GM19468 (cell line): Measurements from ENCODE around the gene ZNF750.
A peak's percentile ranks its signal among the peaks of the same experiment; 100 is the strongest.

Source experiments
- ATAC-seq: cut with Tn5 transposase; IDR thresholded peaks from one replicate; pipeline ENCODE4 v1.9.1; 2021; ENCODE audit warnings: mild to moderate bottlenecking, moderate library complexity, moderate number of reproducible peaks; ENCODE audit not compliant: unreplicated experiment; ENCODE audit errors: extremely low read depth

The ZNF750 gene

DNA sequence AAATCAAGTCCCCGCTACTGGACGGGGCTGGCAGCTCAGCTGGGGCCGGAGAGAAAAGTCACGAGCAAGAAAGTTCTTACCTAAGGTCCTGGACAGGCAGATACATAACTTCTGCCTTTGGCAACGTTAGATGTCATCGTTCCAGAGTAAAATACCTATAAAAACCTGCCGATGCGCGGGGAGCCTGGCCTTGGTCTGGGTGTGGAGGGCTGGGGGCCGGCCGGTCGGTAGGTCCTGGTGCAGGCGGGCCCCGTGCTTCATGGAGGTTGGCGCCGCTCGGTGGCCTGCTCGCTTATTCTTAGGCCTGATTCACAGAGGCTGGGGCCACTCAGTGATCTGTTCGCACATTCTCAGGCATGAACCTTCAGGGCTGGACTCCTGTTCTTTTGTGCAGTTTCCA lies 33.7 kb upstream of the ZNF750 start:
- ATAC-seq: no peak

DNA sequence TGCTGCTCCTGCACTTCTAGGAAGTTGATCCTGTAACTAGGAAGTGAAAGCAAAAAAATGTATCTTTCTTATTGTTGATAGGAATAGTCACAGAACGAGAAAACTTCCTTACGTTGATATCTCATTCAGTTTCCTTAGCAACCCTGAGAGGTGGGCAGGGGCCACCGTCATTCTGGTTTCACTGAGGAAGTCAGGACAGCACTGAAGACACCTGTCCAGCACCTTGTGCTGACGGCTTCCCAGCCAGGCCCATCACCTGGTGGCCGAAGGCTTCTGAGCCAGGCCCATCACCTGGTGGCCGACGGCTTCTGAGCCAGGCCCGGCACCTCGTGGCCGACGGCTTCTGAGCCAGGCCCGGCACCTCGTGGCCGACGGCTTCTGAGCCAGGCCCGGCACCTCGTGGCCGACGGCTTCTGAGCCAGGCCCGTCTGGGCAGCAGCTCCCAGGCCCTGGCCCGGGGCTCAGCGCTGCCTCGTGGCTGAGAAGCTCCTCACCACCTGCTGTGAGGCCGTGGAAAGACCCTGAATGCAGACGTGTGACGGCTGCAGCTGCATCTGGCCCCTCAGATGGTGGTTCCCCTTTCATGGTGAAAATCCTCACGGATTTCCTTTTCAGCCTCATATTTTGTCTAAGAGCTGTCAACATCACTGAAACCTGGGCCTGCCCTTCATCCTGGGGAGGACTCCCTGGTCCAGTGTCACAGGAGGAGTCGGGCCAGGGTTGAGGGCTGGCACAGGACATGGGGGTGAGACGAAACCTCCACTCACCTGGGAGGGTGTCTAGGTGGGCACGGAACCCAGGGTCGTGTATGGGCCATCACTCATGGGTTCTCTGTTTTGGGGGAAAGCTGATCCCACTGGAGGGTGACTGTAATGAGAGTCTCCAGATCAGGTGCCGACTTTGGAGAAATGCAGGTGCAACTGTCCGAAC lies 33.0 kb upstream of the ZNF750 start:
- no peak for ATAC-seq

DNA sequence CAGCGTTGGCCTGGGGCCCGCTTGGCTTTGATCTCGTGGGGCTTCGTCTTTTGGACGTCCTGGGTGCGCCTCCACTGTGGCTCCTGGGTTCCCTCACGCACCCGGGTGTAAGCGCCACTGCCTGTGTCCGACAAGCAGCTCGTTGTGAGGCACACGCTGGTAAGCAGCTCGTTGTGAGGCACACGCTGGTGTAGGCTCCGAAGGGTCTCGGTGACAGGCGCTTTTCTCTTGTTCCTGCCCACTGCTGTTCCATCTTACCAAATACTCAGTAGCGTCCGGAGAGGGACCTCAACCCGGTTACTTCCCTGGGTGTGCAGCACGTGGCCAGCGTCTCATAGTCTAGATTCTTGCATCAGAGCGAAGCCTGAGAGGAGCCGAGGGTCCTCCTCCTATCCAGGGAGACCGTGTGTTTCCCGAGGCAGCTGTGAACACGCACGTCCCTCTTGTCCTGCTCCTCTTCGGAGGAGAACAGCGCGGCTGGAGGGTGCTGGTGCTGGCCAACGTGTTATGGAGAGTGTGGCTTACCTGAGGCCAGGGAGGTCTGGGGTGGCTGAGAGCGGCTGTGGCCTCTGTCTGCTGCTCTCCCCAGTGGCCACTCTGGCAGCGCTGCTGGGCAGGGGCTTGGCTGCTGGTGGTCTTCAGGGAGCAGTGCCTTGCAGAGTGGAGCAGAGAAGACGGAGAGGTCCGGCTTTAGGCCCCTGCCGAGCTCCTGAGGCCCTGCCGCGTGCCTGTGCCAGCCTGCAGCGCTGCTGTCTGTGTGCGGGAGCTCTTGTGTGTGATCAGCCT lies 32.1 kb upstream of the ZNF750 start:
- no peak for ATAC-seq

DNA sequence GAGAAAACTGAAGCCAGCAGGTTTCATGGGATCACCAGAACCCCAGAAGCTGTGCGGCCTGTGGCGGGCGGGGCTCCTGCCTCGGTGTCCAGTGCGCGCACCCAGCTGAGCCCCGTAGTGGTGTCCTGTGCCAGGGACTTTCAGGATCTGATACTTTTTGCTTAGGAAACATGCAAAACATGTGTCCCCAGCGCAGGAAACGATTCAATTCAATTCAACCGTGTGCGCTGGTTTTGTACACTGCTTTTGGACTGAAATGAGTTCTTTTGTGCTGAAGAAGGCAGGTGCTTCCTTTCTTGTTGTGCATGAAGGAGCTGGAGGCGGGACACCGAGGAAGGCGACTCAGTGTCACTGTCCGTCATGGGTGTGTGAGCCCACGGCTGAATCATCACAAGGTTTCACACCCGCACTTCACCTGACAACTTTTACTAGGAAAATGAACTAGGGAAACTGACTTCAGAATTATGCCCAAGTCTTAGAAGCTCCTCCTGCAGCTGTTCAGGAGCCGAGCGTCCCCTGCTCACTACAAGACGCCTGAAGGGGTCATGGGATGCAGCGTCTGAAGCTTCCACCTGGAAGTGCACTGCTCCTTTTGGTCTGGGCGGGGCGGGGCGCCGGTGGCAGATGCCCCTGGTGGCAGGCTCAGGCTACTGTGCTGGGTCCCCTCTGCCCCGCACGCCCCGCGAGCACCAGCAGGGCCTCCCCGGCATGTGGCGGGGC lies 31.4 kb upstream of the ZNF750 start:
- peak; percentile 65 for ATAC-seq

DNA sequence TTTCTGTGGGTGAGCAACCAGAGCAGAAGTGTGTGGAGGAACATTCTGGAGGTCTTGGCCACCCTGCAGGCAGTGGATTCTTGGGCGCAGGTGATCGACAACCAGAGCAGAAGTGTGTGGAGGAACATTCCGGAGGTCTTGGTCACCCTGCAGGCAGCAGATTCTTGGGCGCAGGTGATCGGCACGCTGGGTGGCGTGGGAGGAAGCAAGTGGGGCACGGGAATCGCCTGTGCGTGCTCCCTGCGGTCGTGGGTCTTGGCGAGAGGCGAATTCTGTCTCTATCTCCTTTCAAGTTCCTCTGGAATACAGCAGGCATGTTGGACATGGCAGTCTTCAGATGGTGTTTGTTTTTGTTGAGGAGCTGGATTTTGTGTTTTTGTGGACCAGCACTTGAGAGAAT lies 30.7 kb upstream of the ZNF750 start:
- no peak for ATAC-seq

DNA sequence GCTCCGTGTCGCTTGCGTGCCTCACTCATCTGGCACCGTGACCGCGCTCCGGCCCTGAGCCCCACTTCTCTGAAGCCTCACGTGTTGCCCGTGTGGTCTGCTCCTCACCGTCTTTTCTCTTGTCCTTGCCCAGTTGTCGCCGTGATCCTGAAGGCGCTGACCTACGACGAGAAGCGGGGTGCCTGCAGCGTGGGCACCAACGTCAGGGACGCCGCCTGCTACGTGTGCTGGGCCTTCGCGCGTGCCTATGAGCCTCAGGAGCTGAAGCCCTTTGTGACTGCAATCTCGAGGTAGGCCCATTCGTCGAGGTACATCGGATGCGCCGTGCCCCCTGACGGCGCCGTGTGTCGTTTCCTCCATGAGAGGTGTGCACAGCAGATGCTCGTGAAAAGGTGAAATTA lies 30.3 kb upstream of the ZNF750 start:
- no peak for ATAC-seq

DNA sequence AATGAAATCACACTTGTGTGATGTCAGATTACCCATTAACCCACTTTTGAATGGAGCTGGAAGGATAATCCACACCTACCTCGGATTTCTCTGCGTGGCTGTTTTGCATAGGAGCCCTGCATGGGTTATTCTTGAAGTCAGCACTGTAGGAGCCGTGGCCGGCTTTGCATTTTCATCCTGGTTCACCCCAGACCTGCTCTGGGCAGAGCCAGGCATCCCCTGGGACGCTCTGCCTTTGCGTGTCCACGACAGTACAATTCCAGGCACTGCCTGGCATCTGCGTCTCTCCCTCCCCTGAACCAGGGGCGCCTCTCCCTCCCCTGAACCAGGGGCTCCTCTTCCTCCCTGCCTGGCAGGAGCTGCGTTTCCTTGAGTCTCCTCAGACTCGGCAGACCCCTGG lies 29.7 kb upstream of the ZNF750 start:
- ATAC-seq: no peak

DNA sequence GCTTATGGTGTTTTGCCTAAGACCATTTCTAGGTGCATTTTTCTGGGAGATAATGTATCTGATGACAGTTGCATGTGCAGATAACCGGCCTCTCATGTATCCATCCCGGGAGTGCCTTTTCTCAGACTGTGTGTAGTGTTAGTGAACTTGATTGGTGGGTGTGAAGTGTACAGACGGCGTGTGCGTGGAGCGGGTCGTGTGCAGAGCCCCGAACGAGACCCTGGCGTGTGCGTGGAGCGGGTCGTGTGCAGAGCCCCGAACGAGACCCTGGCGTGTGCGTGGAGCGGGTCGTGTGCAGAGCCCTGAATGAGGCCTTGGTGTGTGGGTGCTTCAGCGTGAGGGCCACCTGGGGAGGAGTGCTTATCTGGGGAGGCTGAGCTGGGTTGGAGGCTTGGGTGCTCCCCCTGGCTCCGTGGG lies 28.9 kb upstream of the ZNF750 start:
- no peak for ATAC-seq

DNA sequence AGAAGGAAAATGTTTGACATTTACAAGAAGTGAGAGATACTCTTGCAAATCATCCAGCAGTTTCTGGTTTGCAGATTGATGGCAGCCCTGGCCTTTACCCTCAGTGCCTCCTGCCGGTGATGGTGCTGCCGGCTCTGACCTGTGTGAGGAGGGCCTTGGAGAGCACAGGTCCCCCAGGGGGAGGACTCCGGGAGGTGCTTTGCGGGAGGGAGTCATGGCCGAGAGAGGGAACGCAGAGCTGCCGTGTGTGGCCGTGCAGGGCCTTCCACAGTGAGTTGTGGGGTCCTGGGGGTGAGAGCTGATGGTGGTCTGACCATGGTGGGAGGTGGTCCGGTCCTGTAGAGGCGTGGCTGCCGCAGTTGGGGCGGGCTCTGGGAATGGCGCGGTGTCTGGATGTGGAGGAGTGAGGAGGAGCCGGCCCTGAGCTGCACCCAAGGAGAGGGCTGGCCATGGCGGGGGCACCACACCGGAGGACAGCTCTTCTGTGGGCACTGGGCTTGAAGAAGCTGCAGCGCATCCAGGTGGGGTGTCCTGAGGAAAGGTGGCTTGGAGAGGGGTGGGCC lies 28.0 kb upstream of the ZNF750 start:
- no peak for ATAC-seq

DNA sequence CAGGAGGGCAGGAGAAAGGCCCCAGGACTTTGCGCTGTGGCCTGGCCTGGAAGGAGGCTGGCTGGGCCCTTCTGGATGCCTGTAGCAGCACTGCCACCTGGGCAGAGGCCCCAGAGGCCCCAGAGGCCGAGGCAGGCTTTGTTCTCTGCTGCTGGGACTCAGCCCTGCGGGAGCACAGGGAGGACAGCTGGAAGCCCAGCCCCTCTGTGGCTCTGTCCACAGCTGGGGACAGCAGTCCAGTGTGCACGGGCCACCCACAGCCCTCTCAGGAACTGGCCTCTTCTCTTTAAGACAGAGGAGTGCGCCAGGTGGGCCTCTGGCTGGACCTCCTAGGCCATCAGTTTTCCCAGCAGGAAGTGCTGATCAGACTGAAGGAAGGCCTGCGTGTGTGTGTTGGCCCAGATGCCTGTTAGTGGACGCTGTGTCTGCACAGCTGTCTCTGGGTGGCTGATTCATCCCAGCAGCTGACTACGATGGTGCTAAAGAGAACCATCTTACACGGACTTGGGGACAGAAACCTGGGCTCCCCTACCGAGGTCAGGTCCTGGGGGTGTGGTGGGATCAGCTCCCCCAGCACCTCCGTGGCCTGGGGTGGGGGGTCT lies 26.9 kb upstream of the ZNF750 start:
- no peak for ATAC-seq

DNA sequence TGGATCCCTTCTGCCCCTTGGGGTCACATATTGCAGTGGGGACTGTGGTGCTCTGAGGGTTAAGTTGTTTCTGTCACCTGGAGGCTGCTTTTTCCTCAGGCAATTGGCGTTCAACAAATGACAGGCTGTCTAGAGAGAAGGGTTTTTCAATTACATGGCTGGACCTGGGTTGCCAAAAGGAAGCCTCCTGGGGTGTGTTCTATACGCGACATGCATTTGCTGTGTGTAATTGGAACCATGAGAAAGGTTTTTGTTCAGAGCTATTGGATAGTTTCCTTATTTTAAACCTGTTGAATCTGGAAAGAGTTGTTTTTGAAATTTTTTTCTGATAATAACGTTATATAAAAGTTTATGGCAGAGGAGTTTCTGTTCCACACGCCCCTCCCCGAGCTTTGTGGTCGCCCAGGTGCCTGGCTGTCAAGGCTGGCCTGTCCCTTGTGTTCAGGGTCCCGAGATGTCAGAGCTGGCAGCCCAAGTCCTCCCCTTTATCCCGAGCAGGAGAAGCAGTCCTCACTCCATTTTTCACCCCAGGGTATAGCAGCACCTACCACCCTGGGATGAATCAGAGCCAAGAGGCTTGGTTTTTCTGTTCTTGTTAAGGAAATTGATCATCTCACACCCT lies 26.1 kb upstream of the ZNF750 start:
- no peak for ATAC-seq

DNA sequence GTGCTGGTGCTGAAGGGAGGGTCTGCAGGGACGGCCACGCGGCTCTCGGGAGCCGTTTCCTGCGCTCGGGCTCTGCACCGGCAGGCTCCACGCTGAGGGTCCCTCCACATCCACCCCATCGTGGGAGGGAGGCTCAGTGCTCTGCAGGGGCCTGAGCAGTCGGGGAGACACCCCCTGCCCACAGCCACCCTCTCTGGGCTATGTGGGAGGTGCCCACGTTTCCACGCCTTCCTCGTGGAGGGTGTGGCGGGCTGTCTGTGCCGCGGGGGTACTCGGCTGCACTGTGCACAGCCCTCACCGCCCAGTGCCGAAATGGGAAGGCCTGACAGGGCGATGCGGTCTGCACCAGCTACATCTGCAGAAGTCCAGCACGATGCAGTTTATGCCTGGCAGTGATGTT lies 25.5 kb upstream of the ZNF750 start:
- no peak for ATAC-seq

DNA sequence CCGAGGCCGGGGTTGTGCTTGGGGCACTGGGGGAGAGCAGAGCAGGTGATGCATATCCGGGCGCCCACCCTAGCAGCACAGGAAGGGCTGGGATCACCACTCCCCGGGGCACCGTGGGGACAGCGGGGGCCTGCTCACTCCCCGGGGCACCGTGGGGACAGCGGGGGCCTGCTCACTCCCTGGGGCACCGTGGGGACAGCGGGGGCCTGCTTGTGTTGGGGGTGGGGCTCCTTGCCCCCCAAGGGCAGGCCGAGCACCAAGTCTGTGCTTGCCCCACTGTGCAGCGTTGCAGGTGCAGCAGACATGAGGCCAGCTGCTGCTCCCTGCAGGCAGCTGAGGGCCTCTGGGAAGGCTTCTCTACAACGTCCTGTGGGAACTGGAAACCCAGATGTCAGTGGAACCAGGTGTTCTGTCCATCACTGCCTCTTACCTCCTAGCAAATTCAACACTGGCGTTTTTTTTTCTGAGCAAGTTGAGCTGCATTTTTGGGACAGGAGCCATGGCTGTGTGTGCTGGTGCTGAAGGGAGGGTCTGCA lies 25.0 kb upstream of the ZNF750 start:
- no peak for ATAC-seq

DNA sequence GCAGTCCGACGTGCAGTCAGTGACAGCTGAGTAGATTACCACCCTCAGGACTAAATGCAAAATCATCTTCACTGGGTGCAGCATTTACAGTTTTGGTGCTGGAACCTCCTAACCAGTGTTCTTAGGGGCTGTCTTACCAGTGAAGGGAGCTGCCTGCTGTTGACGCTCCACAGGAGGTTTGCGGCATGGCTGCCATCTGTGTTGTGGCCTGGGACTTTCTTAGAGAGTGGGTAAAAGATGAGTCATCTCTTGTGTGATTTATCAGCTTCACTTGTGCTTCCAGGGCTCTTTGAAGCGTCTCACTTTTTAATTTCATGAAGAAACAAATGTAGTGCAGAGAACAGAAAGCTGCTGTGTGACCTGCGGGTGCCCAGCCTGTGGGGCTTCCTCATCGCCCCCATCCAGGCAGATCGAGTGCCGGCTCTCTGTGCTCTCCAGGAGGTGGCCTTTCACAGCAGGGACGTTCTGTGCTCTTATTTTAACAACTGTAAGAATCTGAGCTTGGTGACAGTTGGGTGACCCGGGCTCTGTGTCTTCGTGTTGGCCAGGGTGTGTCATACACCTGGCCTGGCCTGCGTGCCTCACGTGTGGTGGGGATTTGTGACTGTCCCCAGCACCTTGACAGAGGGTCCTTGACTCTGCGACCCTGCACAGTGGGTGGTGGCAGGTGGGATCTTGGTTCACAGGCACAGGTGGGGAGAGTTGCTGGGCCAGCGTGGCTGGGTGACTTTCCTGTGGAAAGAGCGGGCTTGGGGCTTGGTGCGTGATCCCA lies 24.3 kb upstream of the ZNF750 start:
- ATAC-seq: peak; percentile 48

DNA sequence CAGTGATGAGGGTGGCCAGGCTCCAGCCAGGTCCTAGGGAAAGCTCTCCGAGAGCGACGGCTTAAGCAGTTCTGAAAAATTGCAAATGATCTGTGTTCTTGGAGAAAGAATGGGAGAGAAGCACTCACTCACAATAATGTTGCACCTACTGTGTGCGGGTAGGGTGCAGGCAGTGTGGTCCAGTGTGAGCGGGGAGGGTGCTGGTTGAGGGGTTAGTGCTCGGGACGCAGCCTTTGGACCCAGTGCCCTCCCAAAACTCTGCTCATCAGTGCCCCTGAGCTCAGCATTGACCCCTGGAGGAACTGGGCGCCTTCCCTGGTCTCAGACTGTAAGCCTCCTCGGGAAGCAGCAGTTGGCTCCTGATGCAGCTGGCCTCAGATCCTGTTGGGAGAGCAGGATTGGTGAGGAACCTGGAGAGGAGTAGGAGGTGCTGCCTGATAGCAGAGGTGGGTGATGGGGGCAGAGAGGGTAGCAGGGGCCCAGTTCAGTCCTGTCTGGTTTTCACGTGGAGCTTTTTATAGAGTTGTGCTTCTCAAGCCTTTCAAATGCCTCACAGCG lies 23.6 kb upstream of the ZNF750 start:
- no peak for ATAC-seq

DNA sequence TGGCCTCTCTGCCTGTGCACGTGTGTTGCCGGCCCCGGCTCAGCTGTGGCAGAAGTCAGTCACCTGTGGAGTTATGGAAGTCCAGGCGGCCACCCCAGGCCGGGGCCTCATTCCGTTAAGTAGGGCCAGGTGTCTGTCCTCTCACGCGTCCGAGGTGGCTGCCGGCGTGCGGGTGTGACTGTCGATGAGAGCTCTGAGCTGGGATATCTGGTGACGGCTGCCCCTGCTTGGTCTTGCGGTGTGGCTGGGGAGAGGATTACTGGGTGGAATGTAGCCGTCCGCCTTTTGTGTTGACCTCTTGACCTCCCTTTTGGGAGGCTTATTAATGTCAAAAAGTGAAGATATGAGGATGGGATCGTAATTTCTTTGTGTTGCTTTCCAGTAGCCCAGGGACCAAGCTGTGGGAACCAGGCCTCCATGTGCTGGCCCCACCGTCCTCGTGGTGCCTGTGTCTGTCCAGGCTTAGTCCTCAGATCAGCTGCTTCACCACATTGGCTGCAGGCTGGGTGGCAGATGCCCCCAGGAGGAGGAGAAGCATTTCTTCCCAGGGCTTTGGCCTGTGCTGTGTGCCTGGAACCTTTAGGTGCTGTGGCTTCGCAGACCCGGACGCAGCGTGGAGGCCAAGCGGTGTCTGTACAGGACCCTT lies 23.0 kb upstream of the ZNF750 start:
- ATAC-seq: no peak

DNA sequence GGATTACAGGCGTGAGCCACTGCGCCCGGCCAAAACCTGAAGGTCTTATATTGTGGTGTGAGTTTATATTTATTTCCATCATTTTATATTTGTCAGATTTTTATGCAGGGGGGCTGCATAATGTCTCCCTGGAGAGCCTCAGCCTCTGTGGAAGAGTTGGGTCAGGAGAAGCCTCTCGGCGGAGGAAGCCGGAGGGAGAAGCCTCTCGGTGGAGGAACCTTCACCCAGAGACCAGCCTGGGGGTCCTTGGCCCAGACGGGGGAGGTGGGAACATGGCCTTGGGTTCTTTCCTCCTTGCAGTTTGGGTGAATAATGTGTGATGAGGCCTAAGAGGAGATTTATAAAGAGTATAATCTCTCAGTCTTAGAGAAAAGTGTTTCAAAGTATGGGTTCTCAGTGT lies 22.4 kb upstream of the ZNF750 start:
- ATAC-seq: no peak

DNA sequence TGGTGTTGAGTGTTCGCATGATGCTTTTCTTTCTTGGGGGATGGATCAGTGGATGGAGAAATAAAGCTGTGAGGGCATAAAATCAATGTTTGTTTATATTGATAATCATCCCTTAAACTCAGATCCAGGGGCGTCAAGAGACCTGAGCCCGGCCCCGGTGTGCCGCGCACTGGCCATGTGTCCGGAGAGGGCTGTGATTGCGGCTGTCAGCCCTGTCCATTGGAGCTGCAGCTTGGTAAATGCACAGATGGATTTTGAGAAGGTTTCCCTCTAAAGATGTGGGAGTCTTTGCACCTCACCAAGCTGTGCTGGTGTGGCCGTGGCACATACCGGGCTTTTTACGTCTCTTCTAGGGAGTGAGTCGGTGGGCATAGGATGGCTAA lies 21.6 kb upstream of the ZNF750 start:
- ATAC-seq: no peak
